ELR (cell line): ENCODE data around the gene KDF1.

ENCODE experiments used
- DNase-seq: peaks from one replicate; pipeline ENCODE4 v3.0.0-alpha.2; 2015; ENCODE audit warnings: low read depth

Gene KDF1

GRCh38 chr1:26959722-26960624, at the start of gene KDF1:
KDF1 (minus strand) TSS chr1:26960468; CDS start chr1:26952380, 8,088 bp downstream.
- no peak for DNase-seq

- DNase-seq, result no peak
Observed at GRCh38 chr1:27009601-27010197, 49.4 kb upstream of the KDF1 start.

- no peak for DNase-seq
Observed at GRCh38 chr1:27007909-27008582, 47.8 kb upstream of the KDF1 start.

GRCh38 chr1:27006683-27007082, 46.4 kb upstream of the KDF1 start:
- no peak for DNase-seq

GRCh38 chr1:27005648-27006496, 45.6 kb upstream of the KDF1 start:
- no peak for DNase-seq

GRCh38 chr1:27005166-27005530, 44.9 kb upstream of the KDF1 start:
- no peak for DNase-seq

- no peak for DNase-seq
Observed at GRCh38 chr1:27004471-27005165, 44.4 kb upstream of the KDF1 start.

- no peak for DNase-seq
Observed at GRCh38 chr1:27003745-27004470, 43.6 kb upstream of the KDF1 start.

- peak; percentile 39 for DNase-seq
Observed at GRCh38 chr1:27001570-27002360, 41.5 kb upstream of the KDF1 start.

GRCh38 chr1:27000817-27001460, 40.7 kb upstream of the KDF1 start:
- DNase-seq, result peak; percentile 73

GRCh38 chr1:27000090-27000816, 40.0 kb upstream of the KDF1 start:
- DNase-seq, result no peak

- DNase-seq, result peak; percentile 98
Observed at GRCh38 chr1:26999440-26999987, 39.2 kb upstream of the KDF1 start.

- DNase-seq, result peak; percentile 83
Observed at GRCh38 chr1:26998429-26999300, 38.4 kb upstream of the KDF1 start.

- no peak for DNase-seq
Observed at GRCh38 chr1:26996665-26997064, 36.4 kb upstream of the KDF1 start.

GRCh38 chr1:26996024-26996423, 35.8 kb upstream of the KDF1 start:
- peak; percentile 77 for DNase-seq

GRCh38 chr1:26994787-26995517, 34.7 kb upstream of the KDF1 start:
- DNase-seq, result peak; percentile 50
